ENCODE results near the gene NEGR1. TPM values are rescaled to one million over a fixed set of nuclear protein-coding genes. Genes with fewer than 3 reads are reported as not detected.

Gene NEGR1
- total RNA-seq, 1 experiment from 2014 or later = 0.44 TPM

DNA sequence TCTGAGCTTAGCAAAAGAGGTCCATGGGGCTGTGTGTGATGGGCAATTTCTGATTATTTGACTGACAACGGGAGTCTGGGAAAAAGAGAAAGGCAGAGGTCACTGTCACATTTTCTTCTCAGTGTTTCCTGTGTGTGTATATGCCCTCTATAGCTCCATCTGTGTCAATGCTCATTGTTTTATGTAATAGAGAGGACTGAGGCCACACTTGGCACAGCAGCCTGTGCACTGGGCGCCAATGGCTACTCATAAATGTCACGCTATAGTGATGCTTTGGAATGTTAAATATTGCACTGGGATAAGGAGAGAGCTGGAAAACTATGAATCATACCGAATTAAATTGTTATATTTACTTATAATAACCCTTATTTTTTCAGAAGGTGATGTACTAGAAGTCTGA is 365.4 kb downstream of the NEGR1 start:
- H3K36me3 ChIP-seq (ENCODE audit: low read depth) = no peaks in the 10 kb centered on the region
- no peak overlapping the region for H2AFZ ChIP-seq
- H3K4me2 ChIP-seq = no peak overlapping the region
- H3F3A ChIP-seq (ENCODE audit: insufficient read depth, low read depth) = no peaks in the 10 kb centered on the region
- no peak for DNase-seq
- intact Hi-C loops (cut with micrococcal nuclease; ENCODE audit: unreplicated experiment) = no loop called here
- H3K27me3 ChIP-seq (ENCODE audit: insufficient read depth, low read depth) = no peaks in the 10 kb centered on the region
- ChIA-PET POLR2A (ENCODE audit: unreplicated experiment) (no interaction called here), CTCF (no interaction called here)
- no peaks in the 10 kb centered on the region for H3K9me2 ChIP-seq (ENCODE audit: insufficient read depth)
- H3K9me3 ChIP-seq (ENCODE audit: insufficient read depth, low read depth) = no peaks in the 10 kb centered on the region
- no peak overlapping the region for H3K4me3 ChIP-seq
- H3K79me2 ChIP-seq (ENCODE audit: low read depth) = no peaks in the 10 kb centered on the region
- H3K4me1 ChIP-seq (replicated peaks; ENCODE audit: insufficient read depth) = no peaks in the 10 kb centered on the region
- BruUV-seq (replicated peaks) = no TSS peak
- no peak for TF ChIP-seq EZH2 (IDR thresholded peaks at IDR 0.05; ENCODE audit: low read depth)
- no peak overlapping the region for H3K27ac ChIP-seq
- no peaks in the 10 kb centered on the region for H4K20me1 ChIP-seq (ENCODE audit: insufficient read depth)

DNA sequence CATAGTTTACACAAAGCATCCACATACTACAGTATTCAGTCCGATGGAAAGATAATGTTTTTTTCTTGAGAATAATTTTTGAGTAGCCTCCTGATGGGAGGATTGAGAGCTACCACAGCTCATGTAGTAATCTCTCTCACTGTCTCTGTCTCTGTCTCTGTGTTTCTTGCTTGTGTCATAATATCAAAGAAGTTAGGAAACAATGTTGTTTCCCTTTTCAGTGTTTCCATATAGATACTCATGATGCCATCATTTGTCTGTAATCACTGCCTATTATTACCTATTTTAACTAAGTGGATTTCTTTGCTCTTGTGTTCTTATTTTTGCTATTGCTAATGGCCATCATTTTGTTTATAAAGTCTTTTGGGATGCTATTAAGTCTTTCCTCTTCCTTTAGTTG is 367.7 kb downstream of the NEGR1 start:
- TF ChIP-seq, protein P1, sequence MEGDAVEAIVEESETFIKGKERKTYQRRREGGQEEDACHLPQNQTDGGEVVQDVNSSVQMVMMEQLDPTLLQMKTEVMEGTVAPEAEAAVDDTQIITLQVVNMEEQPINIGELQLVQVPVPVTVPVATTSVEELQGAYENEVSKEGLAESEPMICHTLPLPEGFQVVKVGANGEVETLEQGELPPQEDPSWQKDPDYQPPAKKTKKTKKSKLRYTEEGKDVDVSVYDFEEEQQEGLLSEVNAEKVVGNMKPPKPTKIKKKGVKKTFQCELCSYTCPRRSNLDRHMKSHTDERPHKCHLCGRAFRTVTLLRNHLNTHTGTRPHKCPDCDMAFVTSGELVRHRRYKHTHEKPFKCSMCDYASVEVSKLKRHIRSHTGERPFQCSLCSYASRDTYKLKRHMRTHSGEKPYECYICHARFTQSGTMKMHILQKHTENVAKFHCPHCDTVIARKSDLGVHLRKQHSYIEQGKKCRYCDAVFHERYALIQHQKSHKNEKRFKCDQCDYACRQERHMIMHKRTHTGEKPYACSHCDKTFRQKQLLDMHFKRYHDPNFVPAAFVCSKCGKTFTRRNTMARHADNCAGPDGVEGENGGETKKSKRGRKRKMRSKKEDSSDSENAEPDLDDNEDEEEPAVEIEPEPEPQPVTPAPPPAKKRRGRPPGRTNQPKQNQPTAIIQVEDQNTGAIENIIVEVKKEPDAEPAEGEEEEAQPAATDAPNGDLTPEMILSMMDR (conservative IDR thresholded peaks at IDR 0.05) = no peak
- TF ChIP-seq EZH2 (IDR thresholded peaks at IDR 0.05; ENCODE audit: low read depth) = no peak
- Histone ChIP-seq H2AFZ (no peak overlapping the region), H3K79me2 (ENCODE audit: low read depth) (no peaks in the 10 kb centered on the region), H3K27ac (no peak overlapping the region), H3K36me3 (ENCODE audit: low read depth) (no peaks in the 10 kb centered on the region), H3K27me3 (ENCODE audit: insufficient read depth, low read depth) (no peaks in the 10 kb centered on the region), H4K20me1 (ENCODE audit: insufficient read depth) (no peaks in the 10 kb centered on the region), H3K9me3 (ENCODE audit: insufficient read depth, low read depth) (no peaks in the 10 kb centered on the region), H3K9me2 (ENCODE audit: insufficient read depth) (no peaks in the 10 kb centered on the region), H3K4me2 (no peak overlapping the region), H3K4me3 (no peak overlapping the region), H3F3A (ENCODE audit: insufficient read depth, low read depth) (no peaks in the 10 kb centered on the region), H3K4me1 (replicated peaks; ENCODE audit: insufficient read depth) (no peaks in the 10 kb centered on the region)
- BruUV-seq (replicated peaks) = no TSS peak
- DNase-seq = no peak
- intact Hi-C loops (cut with micrococcal nuclease; ENCODE audit: unreplicated experiment) = no loop called here
- ChIA-PET CTCF (no interaction called here), POLR2A (ENCODE audit: unreplicated experiment) (no interaction called here)

DNA sequence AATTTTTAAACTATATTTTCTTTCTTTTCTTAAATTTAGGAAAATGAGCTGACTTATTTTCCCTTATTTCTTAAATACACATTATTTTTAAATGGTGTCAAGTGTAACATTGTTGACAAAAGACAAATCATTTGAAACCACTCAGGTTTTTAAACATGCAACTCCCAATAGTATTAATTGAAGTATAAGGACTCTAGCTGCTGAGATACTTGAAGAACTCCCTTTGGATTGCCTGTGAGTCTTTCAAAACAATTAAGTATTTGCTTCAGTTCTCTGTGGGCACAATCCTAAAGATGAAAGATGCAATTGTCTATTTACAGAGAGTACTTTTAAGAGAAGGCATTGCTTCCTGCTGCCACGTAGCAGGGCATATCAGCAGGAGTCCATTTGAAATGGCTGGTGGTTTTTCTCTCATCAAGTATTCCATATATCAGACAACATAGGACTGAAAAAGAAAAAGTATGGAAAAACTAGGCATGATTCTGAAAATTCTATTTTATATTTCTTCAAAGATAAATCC is 373.4 kb downstream of the NEGR1 start:
- no peak overlapping the region for H3K4me3 ChIP-seq
- H3K9me3 ChIP-seq (ENCODE audit: insufficient read depth, low read depth) = no peaks in the 10 kb centered on the region
- ChIA-PET CTCF (no interaction called here), POLR2A (ENCODE audit: unreplicated experiment) (no interaction called here)
- no peaks in the 10 kb centered on the region for H3K9me2 ChIP-seq (ENCODE audit: insufficient read depth)
- H3K27me3 ChIP-seq (ENCODE audit: insufficient read depth, low read depth) = no peaks in the 10 kb centered on the region
- intact Hi-C loops (cut with micrococcal nuclease; ENCODE audit: unreplicated experiment) = no loop called here
- H4K20me1 ChIP-seq (ENCODE audit: insufficient read depth) = no peaks in the 10 kb centered on the region
- H3K79me2 ChIP-seq (ENCODE audit: low read depth) = no peaks in the 10 kb centered on the region
- H2AFZ ChIP-seq = no peak overlapping the region
- no peaks in the 10 kb centered on the region for H3K4me1 ChIP-seq (replicated peaks; ENCODE audit: insufficient read depth)
- DNase-seq = no peak
- no peak overlapping the region for H3K4me2 ChIP-seq
- H3F3A ChIP-seq (ENCODE audit: insufficient read depth, low read depth) = no peaks in the 10 kb centered on the region
- TF ChIP-seq EZH2 (IDR thresholded peaks at IDR 0.05; ENCODE audit: low read depth) = no peak
- TF ChIP-seq, protein P1 (conservative IDR thresholded peaks at IDR 0.05) = no peak
- H3K27ac ChIP-seq = no peak overlapping the region
- no TSS peak for BruUV-seq (replicated peaks)
- no peaks in the 10 kb centered on the region for H3K36me3 ChIP-seq (ENCODE audit: low read depth)

DNA sequence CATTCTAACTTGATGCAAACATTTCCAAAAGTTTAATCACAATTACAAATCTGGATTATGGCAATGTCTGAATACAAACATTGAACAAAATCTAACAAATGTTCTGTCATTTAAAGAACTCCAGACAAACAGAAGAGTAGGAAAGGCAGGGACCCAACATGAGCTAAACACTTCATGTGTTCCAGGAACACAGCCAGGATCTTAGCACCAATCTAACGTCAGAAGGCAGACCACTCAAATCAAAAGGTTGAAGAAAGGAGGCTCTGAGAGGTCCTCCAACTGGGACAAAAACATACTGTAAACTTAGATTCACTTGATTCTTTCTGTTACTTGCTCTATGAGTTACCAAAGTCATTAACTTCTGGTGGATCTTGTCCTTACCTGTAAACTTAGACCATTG is 374.0 kb downstream of the NEGR1 start:
- POLR2A ChIA-PET (ENCODE audit: unreplicated experiment) = no interaction called here

More for the DNA sequence above, 374.0 kb downstream of the NEGR1 start:
- H4K20me1 ChIP-seq (ENCODE audit: insufficient read depth) = no peaks in the 10 kb centered on the region
- H3K27me3 ChIP-seq (ENCODE audit: insufficient read depth, low read depth) = no peaks in the 10 kb centered on the region
- no peak overlapping the region for H3K4me3 ChIP-seq
- no peak overlapping the region for H3K4me2 ChIP-seq
- BruUV-seq (replicated peaks) = no TSS peak
- TF ChIP-seq EZH2 (IDR thresholded peaks at IDR 0.05; ENCODE audit: low read depth) = no peak
- TF ChIP-seq, protein P1 (conservative IDR thresholded peaks at IDR 0.05) = no peak
- H3K4me1 ChIP-seq (replicated peaks; ENCODE audit: insufficient read depth) = no peaks in the 10 kb centered on the region
- no peaks in the 10 kb centered on the region for H3F3A ChIP-seq (ENCODE audit: insufficient read depth, low read depth)
- H3K79me2 ChIP-seq (ENCODE audit: low read depth) = no peaks in the 10 kb centered on the region
- H3K27ac ChIP-seq = no peak overlapping the region
- CTCF ChIA-PET = no interaction called here
- no peak for DNase-seq
- H3K9me3 ChIP-seq (ENCODE audit: insufficient read depth, low read depth) = no peaks in the 10 kb centered on the region
- no peaks in the 10 kb centered on the region for H3K9me2 ChIP-seq (ENCODE audit: insufficient read depth)
- intact Hi-C loops (cut with micrococcal nuclease; ENCODE audit: unreplicated experiment) = no loop called here
- H2AFZ ChIP-seq = no peak overlapping the region
- no peaks in the 10 kb centered on the region for H3K36me3 ChIP-seq (ENCODE audit: low read depth)

Data from PC-9 (cell line).